HK-2 (cell line): ENCODE data around the gene ABTB1.

Experiments
- DNase-seq: peaks from one replicate; pipeline ENCODE4 v3.0.0-alpha.2; 2018; ENCODE audit not compliant: unreplicated experiment

The ABTB1 gene

DNA sequence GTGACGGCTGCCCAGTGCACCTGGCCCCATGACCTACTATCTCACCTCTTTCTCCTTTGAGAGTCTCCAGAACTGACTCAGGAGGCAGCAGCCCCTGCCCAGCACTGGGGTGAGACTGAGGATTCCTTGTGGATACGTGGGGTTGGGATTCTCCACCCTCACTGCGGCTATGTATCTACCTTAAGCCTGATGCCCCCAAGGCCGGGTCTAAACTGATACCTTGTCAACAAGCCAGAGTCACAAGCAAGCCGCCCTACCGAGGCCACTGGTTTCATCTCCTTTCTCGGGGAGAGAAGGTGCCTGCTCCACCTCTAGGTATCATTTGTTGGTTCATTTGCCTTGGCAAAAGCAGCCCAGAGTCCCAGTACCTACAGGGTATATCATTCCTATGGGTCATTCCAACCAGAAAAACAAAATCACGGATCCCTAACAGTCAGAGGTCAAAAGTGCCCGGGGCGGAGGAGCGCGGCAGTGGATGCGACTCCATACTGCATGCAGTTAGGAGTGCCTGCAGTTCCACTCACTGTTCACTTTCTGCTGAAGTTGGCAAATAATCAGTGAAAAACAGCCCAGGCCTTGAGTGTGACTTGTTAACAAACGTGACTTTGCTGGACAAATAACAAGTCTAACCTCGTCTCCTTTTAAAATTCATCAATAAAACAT, 47.5 kb downstream of the ABTB1 start:
- no peak for DNase-seq

DNA sequence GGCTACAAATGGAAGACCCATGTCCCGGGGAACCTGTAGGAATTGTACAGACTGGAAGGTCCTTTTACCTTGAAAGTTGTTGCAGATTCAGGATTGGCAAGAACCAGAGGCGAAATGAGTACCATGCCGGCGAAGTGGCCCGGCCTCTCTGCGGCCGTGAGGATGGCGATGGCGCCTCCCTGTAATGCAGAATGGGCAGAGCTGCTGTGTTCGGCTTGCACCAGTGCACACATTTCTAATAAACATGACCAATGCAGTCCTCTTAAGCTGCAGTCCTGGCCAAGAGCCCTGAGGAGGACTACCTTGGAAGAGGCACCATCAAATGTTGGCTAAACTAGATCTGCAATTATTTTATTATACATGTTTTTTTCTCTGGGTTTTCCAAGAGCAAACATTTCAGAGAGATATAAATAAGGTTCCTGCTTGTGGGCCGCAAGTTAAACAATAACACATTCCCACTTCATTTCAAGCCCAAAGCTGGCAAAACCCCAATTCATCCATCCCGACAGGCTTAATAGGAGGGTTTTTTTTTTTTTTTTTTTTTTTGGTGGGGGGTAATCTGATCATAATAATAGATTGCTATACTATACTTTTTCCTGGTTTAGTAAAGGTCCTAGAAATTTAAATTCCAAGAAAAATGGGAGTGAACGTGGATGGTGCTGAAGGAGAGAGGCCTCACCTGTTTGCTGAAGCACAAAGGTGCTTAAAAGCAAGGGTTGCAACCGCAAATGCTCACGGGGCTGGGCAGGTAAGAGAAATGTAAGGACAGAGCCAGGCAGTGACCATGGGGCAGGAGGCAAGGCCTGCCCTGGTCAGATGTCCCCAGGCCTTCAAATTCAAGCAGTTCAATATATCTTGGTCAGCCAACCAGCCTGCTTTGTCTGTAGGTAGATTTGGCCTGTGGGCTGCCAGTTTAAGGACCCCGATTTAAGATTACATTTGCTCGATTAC, 48.5 kb downstream of the ABTB1 start:
- no peak for DNase-seq

DNA sequence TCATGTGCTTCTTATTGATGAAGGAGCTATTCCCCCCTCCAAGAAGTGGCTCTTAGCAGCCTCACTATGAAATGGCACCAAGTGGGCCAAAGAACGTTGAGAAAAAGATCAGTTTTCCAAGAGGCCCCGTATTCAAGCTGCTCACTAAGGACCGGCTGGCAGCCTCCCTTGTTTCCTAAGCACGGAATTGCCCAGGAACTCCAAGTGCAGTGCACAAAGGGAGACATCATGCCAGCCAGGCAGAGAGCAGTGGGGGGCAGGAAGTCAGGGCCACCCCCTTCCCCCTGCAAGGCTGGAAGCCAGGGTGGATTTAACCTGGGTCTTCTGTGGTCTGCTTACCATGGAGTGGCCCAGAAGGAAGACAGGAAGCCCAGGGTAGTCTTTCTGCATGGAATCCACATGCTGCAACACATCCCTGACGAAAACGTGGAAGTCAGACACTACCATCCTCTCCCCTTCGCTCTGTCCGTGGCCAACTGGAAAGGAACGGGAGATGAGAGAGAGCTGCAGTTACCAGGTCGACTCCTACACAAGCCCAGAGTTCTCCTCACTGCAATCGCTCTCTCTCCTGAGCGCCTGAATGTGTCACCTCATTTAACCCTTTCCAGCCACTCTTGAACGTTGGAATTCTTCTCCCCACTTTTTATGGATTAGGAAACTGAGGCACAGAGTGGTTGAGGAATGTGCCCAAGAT, 49.5 kb downstream of the ABTB1 start:
- no peak for DNase-seq

DNA sequence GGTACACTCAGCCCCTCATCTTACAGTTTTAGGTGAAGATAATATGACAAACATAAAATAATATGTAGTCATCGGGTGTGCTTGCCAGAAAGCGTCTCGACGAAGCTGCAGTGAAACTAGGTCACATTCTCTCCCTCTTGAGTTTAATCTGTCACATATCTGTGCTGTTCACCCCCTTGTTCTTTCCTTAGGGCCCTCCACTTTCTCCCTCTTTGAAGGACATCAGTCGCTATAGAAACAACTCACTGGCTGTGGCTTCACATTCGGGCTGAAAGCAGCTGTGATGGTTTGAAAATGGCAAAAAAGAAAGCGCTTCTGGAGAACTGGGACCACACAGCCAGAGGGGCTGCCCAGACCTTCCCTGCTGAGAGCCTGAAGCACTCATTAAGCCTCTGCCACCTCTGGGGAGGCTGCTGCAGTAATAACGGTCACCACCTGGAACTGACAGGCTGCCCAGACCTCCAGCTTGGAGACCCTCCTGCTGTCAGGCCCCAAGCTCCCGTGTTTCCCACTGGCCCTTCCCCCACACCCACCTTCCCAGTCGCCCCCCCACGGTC, 50.3 kb downstream of the ABTB1 start:
- DNase-seq = no peak

DNA sequence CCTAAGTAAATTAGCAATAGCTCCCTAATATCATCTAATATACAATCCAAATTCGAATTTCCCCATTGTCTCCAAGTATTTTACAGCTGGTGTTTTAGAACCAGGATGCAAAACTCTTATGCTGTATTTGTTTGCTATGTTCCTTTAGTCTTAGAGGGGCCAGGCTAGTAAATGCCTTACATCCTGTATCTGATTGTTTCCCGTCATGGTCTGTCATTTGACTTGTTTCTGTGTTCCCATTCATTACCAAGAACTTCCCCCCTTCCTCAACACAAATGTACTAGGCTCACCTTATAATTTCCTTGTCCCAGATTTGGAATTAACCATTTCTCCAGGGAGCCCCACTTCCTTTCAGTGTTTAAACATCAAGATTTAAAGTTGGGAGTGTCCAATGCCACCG, 54.1 kb downstream of the ABTB1 start:
- no peak for DNase-seq

DNA sequence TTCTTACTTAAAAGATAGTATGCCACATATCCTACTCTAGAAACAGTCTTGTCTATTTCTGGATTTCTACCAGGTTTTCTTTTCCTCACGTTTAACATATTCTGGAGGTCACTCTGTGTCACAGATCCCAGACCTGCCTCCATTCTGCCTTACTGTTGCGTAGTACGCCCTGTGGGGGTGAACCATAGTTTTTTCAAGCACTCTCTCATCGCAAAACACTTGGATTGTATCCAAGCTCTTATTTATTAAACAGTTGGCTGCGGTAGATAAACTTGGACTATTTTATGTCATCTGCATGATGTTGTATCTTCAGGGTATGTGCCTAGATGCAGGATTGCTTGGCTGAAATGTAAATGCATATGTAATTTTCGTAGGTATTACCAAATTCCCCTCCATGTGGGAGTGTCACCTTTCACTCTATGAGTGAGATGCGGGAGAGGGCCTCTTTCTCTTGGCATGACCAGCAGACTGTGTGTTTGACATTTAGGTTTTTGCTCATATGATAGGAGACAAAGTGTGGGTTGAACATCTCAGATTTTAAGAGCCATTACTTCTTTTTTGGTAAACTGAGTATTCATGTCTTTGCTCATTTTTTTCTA, 55.8 kb downstream of the ABTB1 start:
- DNase-seq = no peak

DNA sequence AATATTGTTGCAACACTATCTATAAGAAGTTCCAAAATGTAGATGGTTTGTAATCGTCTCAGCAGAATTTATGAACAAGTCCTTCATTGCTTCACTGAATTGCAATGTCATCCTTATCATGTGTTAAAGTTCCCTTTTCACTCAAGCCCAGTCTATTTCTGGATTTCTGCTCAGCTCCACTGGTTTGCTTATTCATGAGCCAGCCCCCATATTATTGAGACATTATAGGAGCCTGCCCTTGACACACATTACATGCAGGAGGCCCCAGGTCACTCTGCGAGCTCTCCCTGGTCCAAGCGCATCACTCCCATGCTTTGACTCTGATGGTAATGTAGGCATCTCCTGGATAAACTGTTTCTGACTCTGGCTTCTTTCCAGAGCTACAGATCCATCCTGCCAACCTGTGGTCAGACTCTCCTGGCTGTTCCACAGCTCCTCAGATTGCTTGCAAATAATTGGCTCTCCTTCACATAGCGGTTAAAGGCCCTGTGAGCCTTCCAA, 56.9 kb downstream of the ABTB1 start:
- no peak for DNase-seq

DNA sequence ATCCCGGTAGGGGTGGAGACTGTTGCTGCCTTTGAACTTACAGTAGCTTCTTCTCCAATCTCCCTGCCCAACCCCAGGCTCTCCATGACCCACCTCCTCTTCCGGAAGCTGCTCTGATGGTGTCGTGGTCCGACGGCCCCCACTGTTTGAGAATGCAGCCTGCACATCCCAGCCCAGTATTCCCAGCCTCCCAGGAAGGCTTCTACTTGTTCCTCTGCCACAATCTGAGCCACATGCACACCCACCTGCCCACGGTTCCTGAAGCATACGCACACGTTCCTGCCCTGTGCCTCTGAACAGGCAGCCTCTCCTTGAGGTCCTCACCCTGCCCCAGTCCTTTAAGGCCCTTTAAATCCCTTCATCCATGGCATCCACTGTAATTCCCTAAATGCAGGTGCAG, 57.4 kb downstream of the ABTB1 start:
- no peak for DNase-seq
